LHCN-M2 (cell line): ENCODE data around the gene ACAA2. TPM values are rescaled to one million over a fixed set of nuclear protein-coding genes. Genes with fewer than 3 reads are reported as not detected.
"Not testable (repeated sequence)": the region's sequence is repeated elsewhere in the genome, so short reads cannot be mapped to it uniquely, and the experiment has no call there.

Experiments
- DNase-seq: peaks from one replicate; pipeline ENCODE4 v3.0.0-alpha.2; 2012; ENCODE audit warnings: low read depth
- total RNA-seq: library from RNA; depleted of rRNA; stranded (reverse); fragments of >200 nt; gene quantifications from 2 replicates; pipeline ENCODE4 v1.2.3, GENCODE V29; 2014

The ACAA2 gene
- total RNA-seq, 1 experiment from 2014 or later: 84.1 TPM

GRCh38 chr18:49813069-49813318 lies 339 bp downstream of the ACAA2 start:
- DNase-seq: peak; percentile 40

GRCh38 chr18:49812286-49813068 lies 856 bp downstream of the ACAA2 start:
- DNase-seq: peak; percentile 24

GRCh38 chr18:49811151-49811938 lies 2.0 kb downstream of the ACAA2 start:
- no peak for DNase-seq

- not testable (repeated sequence) for DNase-seq
These were observed 4.7 kb downstream of the ACAA2 start for GRCh38 chr18:49808553-49809191.

- no peak for DNase-seq
These were observed 9.2 kb downstream of the ACAA2 start for GRCh38 chr18:49804096-49804495.

- DNase-seq: no peak
These were observed 10.7 kb downstream of the ACAA2 start for GRCh38 chr18:49802623-49803022.

GRCh38 chr18:49800491-49800890 lies 12.8 kb downstream of the ACAA2 start:
- DNase-seq: not testable (repeated sequence)

GRCh38 chr18:49799806-49800205 lies 13.5 kb downstream of the ACAA2 start:
- DNase-seq: not testable (repeated sequence)

- no peak for DNase-seq
These were observed 15.3 kb downstream of the ACAA2 start for GRCh38 chr18:49798001-49798400.

GRCh38 chr18:49795612-49796552 lies 17.5 kb downstream of the ACAA2 start:
- DNase-seq: no peak

- no peak for DNase-seq
These were observed 18.6 kb downstream of the ACAA2 start for GRCh38 chr18:49794743-49795142.

GRCh38 chr18:49789560-49790134 lies 23.7 kb downstream of the ACAA2 start:
- DNase-seq: not testable (repeated sequence)

- peak; percentile 19 for DNase-seq
These were observed 24.9 kb downstream of the ACAA2 start for GRCh38 chr18:49788327-49788898.

GRCh38 chr18:49786019-49786720 lies 27.2 kb downstream of the ACAA2 start:
- DNase-seq: no peak

- peak; percentile 40 for DNase-seq
These were observed 28.7 kb downstream of the ACAA2 start for GRCh38 chr18:49784427-49785185.

- not testable (repeated sequence) for DNase-seq
These were observed 29.7 kb downstream of the ACAA2 start for GRCh38 chr18:49783631-49784030.

GRCh38 chr18:49778826-49779465 lies 34.4 kb downstream of the ACAA2 start:
- DNase-seq: peak; percentile 72

GRCh38 chr18:49769047-49769728 lies 44.1 kb downstream of the ACAA2 start:
- DNase-seq: no peak
